SK-N-SH (cell line): ENCODE measurements around the gene MBNL2. TPM values are rescaled to one million over a fixed set of nuclear protein-coding genes. Genes with fewer than 3 reads are reported as not detected.
A peak's percentile ranks its signal among the peaks of the same experiment; 100 is the strongest.

Experiments used
- CTCF ChIA-PET: fragments of 300-600, 350-600 bp; formaldehyde crosslinking; extraction: SDS; loops from one replicate; lab custom pipeline; 2021; lab: Yijun Ruan, JAX
- POLR2A ChIA-PET: fragments of 350-600 bp; sonication (Branson Sonifier 250); formaldehyde crosslinking; extraction: SDS; loops from one replicate; lab custom pipeline; 2020; ENCODE audit warnings: antibody characterized with exemption, inconsistent platforms; lab: Yijun Ruan, JAX
- DNase-seq: peaks from one replicate; pipeline ENCODE4 v3.0.0; 2012
- H2AFZ ChIP-seq: fragments of 200-600 bp; sonication (generic); 2 replicates; pipeline ENCODE4 v1.8.1; 2016; ENCODE audit warnings: antibody characterized with exemption, mild to moderate bottlenecking, low read depth
- H3F3A ChIP-seq: fragments of 200-600 bp; sonication (generic); replicated peaks from 2 replicates; pipeline ENCODE3; 2016; ENCODE audit warnings: antibody characterized with exemption, mild to moderate bottlenecking; ENCODE audit not compliant: insufficient read depth
- H3K27ac ChIP-seq, 2 experiments: fragments of 200-500 bp in 1 of 2; fragments of 200-600 bp in 1 of 2; sonication (Bioruptor generic) in 1 of 2; sonication (generic), shearing (Covaris generic) in 1 of 2; 2 replicates each; pipeline versions ENCODE4 v1.5.1 to v1.6.1; 2014 to 2016; ENCODE audit warnings: low read depth in 2 of 2, inconsistent platforms in 1 of 2, low read length in 1 of 2, mild to moderate bottlenecking in 1 of 2, mixed read lengths in 1 of 2
- H3K27me3 ChIP-seq: fragments of 200-600 bp; sonication (generic), shearing (Covaris generic); 2 replicates; pipeline ENCODE4 v1.6.1; 2016; ENCODE audit warnings: mixed run types; ENCODE audit not compliant: insufficient read depth
- H3K36me3 ChIP-seq, 2 experiments: fragments of 200-500 bp in 1 of 2; fragments of 200-600 bp in 1 of 2; sonication (Bioruptor generic) in 1 of 2; sonication (generic) in 1 of 2; replicated peaks in 1 of 2; 2 replicates each; pipeline versions ENCODE3 to v1.5.1; 2014 to 2016; ENCODE audit warnings: low read length in 1 of 2, mild to moderate bottlenecking in 1 of 2; ENCODE audit not compliant: insufficient read depth in 2 of 2, control insufficient read depth in 1 of 2
- H3K4me1 ChIP-seq, 2 experiments: fragments of 200-500 bp in 1 of 2; fragments of 200-600 bp in 1 of 2; sonication (Bioruptor generic) in 1 of 2; sonication (generic), shearing (Covaris generic) in 1 of 2; 2 replicates each; pipeline versions ENCODE4 v1.5.1 to v1.6.1; 2014 to 2016; ENCODE audit warnings: low read depth in 1 of 2, low read length in 1 of 2, mixed run types in 1 of 2; ENCODE audit not compliant: insufficient read depth in 2 of 2, control insufficient read depth in 1 of 2
- H3K4me2 ChIP-seq: fragments of 200-600 bp; sonication (generic), shearing (Covaris generic); 2 replicates; pipeline ENCODE4 v1.6.1; 2017; ENCODE audit warnings: mixed run types
- H3K4me3 ChIP-seq, 2 experiments: fragments of 200-500 bp in 1 of 2; fragments of 200-600 bp in 1 of 2; sonication (Bioruptor generic) in 1 of 2; sonication (generic), shearing (Covaris generic) in 1 of 2; 2 replicates each; pipeline versions ENCODE4 v1.5.1 to v1.8.1; 2014 to 2016; ENCODE audit warnings: low read depth in 2 of 2, inconsistent platforms in 1 of 2, low read length in 1 of 2, mild to moderate bottlenecking in 1 of 2, mixed read lengths in 1 of 2, moderate library complexity in 1 of 2
- H3K79me2 ChIP-seq: fragments of 200-600 bp; sonication (generic); 2 replicates; pipeline ENCODE4 v1.8.1; 2017; ENCODE audit warnings: mild to moderate bottlenecking; ENCODE audit not compliant: insufficient read depth
- H3K9ac ChIP-seq: fragments of 200-600 bp; sonication (generic); 2 replicates; pipeline ENCODE4 v1.6.1; 2017; ENCODE audit warnings: mixed run types
- H3K9me2 ChIP-seq: fragments of 200-600 bp; sonication (generic); 2 replicates; pipeline ENCODE4 v1.6.1; 2017; ENCODE audit warnings: mixed run types
- H3K9me3 ChIP-seq: fragments of 200-600 bp; sonication (generic); 2 replicates; pipeline ENCODE4 v1.6.1; 2017; ENCODE audit warnings: mixed run types, mild to moderate bottlenecking, moderate library complexity
- H4K20me1 ChIP-seq: fragments of 200-600 bp; sonication (generic); 2 replicates; pipeline ENCODE4 v1.6.1; 2017; ENCODE audit warnings: mild to moderate bottlenecking, mixed run types; ENCODE audit not compliant: insufficient read depth
- EP300 ChIP-seq, 2 experiments: IDR thresholded peaks; 2 replicates each; pipeline versions ENCODE4 v1.4.0 to v1.6.1; 2012; ENCODE audit warnings: borderline replicate concordance in 1 of 2, low read depth in 1 of 2, low read length in 1 of 2
- EZH2phosphoT487 ChIP-seq: fragments of 200-600 bp; sonication (generic); IDR thresholded peaks from 2 replicates; pipeline ENCODE4 v1.6.1; 2017; ENCODE audit warnings: low read depth, mixed run types, mild to moderate bottlenecking, antibody characterized with exemption, moderate library complexity, borderline replicate concordance
- FOXJ3 ChIP-seq: sonication (generic); formaldehyde crosslinking; IDR thresholded peaks from 2 replicates; pipeline ENCODE4 v1.5.1; 2020; ENCODE audit warnings: mild to moderate bottlenecking, missing genetic modification reagents
- GABPA ChIP-seq: IDR thresholded peaks from 2 replicates; pipeline ENCODE4 v1.4.0; 2012; ENCODE audit warnings: low read depth, mild to moderate bottlenecking
- GATA2 ChIP-seq: sonication (generic); formaldehyde crosslinking; IDR thresholded peaks from 2 replicates; pipeline ENCODE4 v1.5.0; 2020; ENCODE audit warnings: mild to moderate bottlenecking, missing genetic modification reagents
- JUND ChIP-seq: IDR thresholded peaks from 2 replicates; pipeline ENCODE4 v1.4.0; 2012
- MXI1 ChIP-seq: IDR thresholded peaks from 2 replicates; pipeline ENCODE4 v1.6.1; 2012; ENCODE audit warnings: mild to moderate bottlenecking, low read depth, low read length, improper control_type of control experiment
- RXRA ChIP-seq: IDR thresholded peaks from 2 replicates; pipeline ENCODE4 v1.4.0; 2012; ENCODE audit warnings: low read depth, mild to moderate bottlenecking, borderline replicate concordance
- SIN3A ChIP-seq: IDR thresholded peaks from 2 replicates; pipeline ENCODE4 v1.6.1; 2012; ENCODE audit warnings: low read depth, mild to moderate bottlenecking, low read length, moderate library complexity, borderline replicate concordance
- TAF1 ChIP-seq: IDR thresholded peaks from 2 replicates; pipeline ENCODE4 v1.6.1; 2012; ENCODE audit warnings: low read depth, mild to moderate bottlenecking, low read length, moderate library complexity, borderline replicate concordance
- TCF12 ChIP-seq: IDR thresholded peaks from 2 replicates; pipeline ENCODE4 v1.4.0; 2012
- WGBS: methylation state at CpG from one replicate; pipeline ENCODE4 v1.1.6; 2017; ENCODE audit warnings: low lambda C conversion rate; 5-methylcytosine and 5-hydroxymethylcytosine counted together
- polyA plus RNA-seq, 3 experiments: library from polyadenylated mRNA; depleted of rRNA; stranded (reverse); fragments of >200 nt; gene quantifications; 2 replicates each; pipeline ENCODE4 v1.2.3, GENCODE V29; 2012
- TF ChIP-seq, protein P1 (sequence below): IDR thresholded peaks from 2 replicates; pipeline ENCODE4 v1.4.0; 2012; ENCODE audit warnings: low read depth
- TF ChIP-seq, protein P2 (sequence below): IDR thresholded peaks from 2 replicates; pipeline ENCODE4 v1.4.0; 2012; ENCODE audit warnings: low read depth, borderline replicate concordance
- TF ChIP-seq, protein P3 (sequence below): IDR thresholded peaks from 2 replicates; pipeline ENCODE4 v1.6.1; 2012; ENCODE audit warnings: mild to moderate bottlenecking, low read depth, low read length, moderate library complexity
- TF ChIP-seq, protein P4 (sequence below): fragments of 200-600 bp; sonication (generic); IDR thresholded peaks from 2 replicates; pipeline ENCODE4 v1.6.1; 2017; ENCODE audit warnings: antibody characterized with exemption, mild to moderate bottlenecking, moderate library complexity
- TF ChIP-seq, protein P5 (sequence below): fragments of 150-350 bp; IDR thresholded peaks from 2 replicates; pipeline ENCODE4 v1.6.1; 2016; ENCODE audit warnings: mild to moderate bottlenecking, low read depth, low read length
- TF ChIP-seq, protein P6 (sequence below): fragments of 150-350 bp; IDR thresholded peaks from 2 replicates; pipeline ENCODE4 v1.6.1; 2017; ENCODE audit warnings: antibody characterized with exemption, low read length, low read depth, borderline replicate concordance
- TF ChIP-seq, protein P7 (sequence below): IDR thresholded peaks from 2 replicates; pipeline ENCODE4 v1.4.0; 2012; ENCODE audit warnings: low read depth, borderline replicate concordance

The MBNL2 gene
- polyA plus RNA-seq, 1 of the 3 experiments (the other 2 are of a cell fraction) = 24.5 TPM

DNA sequence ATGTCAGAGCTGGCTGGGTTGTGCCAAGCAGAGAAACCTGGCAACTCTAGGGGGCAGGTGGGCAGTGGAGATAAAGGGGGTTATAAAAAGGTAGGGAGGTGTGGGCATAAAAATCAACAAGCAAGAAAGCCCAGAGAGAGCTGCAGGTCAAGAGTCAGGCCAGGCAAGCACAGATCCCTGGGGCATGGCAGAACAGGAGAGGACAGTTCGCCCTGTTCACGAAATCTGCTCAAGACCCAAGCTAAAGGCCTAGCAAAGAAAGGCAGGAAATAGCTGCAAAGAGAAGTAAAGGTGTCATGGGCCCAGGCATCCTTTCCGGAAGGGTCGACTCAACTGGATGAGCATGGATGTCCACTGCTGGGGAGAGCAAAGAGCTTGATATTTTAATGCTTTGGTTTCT lies 3.4 kb downstream of the MBNL2 start:
- Histone ChIP-seq H3K36me3 (peaks cover 14 to 20% of the 10 kb centered on the region in 2 experiments), H3K9ac (peak overlapping the region; percentile 98), H3K4me1 (peaks cover 32 to 38% of the 10 kb centered on the region in 2 experiments), H3K9me3 (no peaks in the 10 kb centered on the region), H3K9me2 (no peaks in the 10 kb centered on the region), H3F3A (peaks cover 40% of the 10 kb centered on the region), H3K79me2 (peaks cover 91% of the 10 kb centered on the region), H2AFZ (no peak overlapping the region), H3K4me2 (peak overlapping the region; percentile 81), H3K27ac (peak overlapping the region; percentile 95 to 97), H4K20me1 (peaks cover 5% of the 10 kb centered on the region; the same call in 1 of the 2 replicates), H3K4me3 (peak overlapping the region; percentile 75 to 77), H3K27me3 (no peaks in the 10 kb centered on the region)
- CTCF ChIA-PET = interaction anchor here (1.0 to 8.6 kb wide), 3 partner anchors 111 to 134 kb away, joined by 3 to 80 read pairs (median 5); no protein-coding TSS in a partner anchor
- POLR2A ChIA-PET = interaction anchor here (1.0 kb wide), 1 partner anchor 68 kb away, joined by 3 read pairs; no protein-coding TSS in a partner anchor
- no peak for DNase-seq
- TF ChIP-seq JUND (no peak), TAF1 (no peak), MXI1 (no peak), FOXJ3 (CRISPR knock-in tag) (no peak), RXRA (no peak), TCF12 (no peak), EP300 (IDR thresholded peaks at IDR 0.05; ENCODE audit: borderline replicate concordance in 1 of 2, low read depth in 1 of 2, low read length in 1 of 2) (no peak), EZH2phosphoT487 (no peak), SIN3A (no peak), GABPA (no peak), GATA2 (CRISPR knock-in tag) (no peak)
- TF ChIP-seq, protein P1, sequence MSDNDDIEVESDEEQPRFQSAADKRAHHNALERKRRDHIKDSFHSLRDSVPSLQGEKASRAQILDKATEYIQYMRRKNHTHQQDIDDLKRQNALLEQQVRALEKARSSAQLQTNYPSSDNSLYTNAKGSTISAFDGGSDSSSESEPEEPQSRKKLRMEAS = no peak
- TF ChIP-seq, protein P2, sequence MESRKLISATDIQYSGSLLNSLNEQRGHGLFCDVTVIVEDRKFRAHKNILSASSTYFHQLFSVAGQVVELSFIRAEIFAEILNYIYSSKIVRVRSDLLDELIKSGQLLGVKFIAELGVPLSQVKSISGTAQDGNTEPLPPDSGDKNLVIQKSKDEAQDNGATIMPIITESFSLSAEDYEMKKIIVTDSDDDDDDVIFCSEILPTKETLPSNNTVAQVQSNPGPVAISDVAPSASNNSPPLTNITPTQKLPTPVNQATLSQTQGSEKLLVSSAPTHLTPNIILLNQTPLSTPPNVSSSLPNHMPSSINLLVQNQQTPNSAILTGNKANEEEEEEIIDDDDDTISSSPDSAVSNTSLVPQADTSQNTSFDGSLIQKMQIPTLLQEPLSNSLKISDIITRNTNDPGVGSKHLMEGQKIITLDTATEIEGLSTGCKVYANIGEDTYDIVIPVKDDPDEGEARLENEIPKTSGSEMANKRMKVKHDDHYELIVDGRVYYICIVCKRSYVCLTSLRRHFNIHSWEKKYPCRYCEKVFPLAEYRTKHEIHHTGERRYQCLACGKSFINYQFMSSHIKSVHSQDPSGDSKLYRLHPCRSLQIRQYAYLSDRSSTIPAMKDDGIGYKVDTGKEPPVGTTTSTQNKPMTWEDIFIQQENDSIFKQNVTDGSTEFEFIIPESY = no peak
- TF ChIP-seq, protein P3, sequence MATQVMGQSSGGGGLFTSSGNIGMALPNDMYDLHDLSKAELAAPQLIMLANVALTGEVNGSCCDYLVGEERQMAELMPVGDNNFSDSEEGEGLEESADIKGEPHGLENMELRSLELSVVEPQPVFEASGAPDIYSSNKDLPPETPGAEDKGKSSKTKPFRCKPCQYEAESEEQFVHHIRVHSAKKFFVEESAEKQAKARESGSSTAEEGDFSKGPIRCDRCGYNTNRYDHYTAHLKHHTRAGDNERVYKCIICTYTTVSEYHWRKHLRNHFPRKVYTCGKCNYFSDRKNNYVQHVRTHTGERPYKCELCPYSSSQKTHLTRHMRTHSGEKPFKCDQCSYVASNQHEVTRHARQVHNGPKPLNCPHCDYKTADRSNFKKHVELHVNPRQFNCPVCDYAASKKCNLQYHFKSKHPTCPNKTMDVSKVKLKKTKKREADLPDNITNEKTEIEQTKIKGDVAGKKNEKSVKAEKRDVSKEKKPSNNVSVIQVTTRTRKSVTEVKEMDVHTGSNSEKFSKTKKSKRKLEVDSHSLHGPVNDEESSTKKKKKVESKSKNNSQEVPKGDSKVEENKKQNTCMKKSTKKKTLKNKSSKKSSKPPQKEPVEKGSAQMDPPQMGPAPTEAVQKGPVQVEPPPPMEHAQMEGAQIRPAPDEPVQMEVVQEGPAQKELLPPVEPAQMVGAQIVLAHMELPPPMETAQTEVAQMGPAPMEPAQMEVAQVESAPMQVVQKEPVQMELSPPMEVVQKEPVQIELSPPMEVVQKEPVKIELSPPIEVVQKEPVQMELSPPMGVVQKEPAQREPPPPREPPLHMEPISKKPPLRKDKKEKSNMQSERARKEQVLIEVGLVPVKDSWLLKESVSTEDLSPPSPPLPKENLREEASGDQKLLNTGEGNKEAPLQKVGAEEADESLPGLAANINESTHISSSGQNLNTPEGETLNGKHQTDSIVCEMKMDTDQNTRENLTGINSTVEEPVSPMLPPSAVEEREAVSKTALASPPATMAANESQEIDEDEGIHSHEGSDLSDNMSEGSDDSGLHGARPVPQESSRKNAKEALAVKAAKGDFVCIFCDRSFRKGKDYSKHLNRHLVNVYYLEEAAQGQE = no peak
- TF ChIP-seq, protein P4, sequence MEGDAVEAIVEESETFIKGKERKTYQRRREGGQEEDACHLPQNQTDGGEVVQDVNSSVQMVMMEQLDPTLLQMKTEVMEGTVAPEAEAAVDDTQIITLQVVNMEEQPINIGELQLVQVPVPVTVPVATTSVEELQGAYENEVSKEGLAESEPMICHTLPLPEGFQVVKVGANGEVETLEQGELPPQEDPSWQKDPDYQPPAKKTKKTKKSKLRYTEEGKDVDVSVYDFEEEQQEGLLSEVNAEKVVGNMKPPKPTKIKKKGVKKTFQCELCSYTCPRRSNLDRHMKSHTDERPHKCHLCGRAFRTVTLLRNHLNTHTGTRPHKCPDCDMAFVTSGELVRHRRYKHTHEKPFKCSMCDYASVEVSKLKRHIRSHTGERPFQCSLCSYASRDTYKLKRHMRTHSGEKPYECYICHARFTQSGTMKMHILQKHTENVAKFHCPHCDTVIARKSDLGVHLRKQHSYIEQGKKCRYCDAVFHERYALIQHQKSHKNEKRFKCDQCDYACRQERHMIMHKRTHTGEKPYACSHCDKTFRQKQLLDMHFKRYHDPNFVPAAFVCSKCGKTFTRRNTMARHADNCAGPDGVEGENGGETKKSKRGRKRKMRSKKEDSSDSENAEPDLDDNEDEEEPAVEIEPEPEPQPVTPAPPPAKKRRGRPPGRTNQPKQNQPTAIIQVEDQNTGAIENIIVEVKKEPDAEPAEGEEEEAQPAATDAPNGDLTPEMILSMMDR = no peak
- TF ChIP-seq, protein P5, sequence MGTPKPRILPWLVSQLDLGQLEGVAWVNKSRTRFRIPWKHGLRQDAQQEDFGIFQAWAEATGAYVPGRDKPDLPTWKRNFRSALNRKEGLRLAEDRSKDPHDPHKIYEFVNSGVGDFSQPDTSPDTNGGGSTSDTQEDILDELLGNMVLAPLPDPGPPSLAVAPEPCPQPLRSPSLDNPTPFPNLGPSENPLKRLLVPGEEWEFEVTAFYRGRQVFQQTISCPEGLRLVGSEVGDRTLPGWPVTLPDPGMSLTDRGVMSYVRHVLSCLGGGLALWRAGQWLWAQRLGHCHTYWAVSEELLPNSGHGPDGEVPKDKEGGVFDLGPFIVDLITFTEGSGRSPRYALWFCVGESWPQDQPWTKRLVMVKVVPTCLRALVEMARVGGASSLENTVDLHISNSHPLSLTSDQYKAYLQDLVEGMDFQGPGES = no peak
- TF ChIP-seq, protein P6, sequence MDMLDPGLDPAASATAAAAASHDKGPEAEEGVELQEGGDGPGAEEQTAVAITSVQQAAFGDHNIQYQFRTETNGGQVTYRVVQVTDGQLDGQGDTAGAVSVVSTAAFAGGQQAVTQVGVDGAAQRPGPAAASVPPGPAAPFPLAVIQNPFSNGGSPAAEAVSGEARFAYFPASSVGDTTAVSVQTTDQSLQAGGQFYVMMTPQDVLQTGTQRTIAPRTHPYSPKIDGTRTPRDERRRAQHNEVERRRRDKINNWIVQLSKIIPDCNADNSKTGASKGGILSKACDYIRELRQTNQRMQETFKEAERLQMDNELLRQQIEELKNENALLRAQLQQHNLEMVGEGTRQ = no peak
- TF ChIP-seq, protein P7, sequence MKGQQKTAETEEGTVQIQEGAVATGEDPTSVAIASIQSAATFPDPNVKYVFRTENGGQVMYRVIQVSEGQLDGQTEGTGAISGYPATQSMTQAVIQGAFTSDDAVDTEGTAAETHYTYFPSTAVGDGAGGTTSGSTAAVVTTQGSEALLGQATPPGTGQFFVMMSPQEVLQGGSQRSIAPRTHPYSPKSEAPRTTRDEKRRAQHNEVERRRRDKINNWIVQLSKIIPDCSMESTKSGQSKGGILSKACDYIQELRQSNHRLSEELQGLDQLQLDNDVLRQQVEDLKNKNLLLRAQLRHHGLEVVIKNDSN = no peak
- 81% methylated on average over 4 of the region's 4 CpGs for WGBS
